Activated naive CD8-positive, alpha-beta T cell treated with anti-CD3 and anti-CD28 coated beads for 36 hours (primary cell): ENCODE results near the gene CSK. TPM values are rescaled to one million over a fixed set of nuclear protein-coding genes. Genes with fewer than 3 reads are reported as not detected.

Experiments used
- DNase-seq: peaks from one replicate; pipeline ENCODE4 v3.0.0; 2021
- H3K27ac Mint-ChIP-seq: one replicate; pipeline ENCODE4 v1.8.0; 2022; ENCODE audit warnings: mild to moderate bottlenecking, moderate library complexity, mixed read lengths
- H3K27me3 Mint-ChIP-seq: one replicate; pipeline ENCODE4 v1.8.0; 2022; ENCODE audit warnings: mild to moderate bottlenecking, mixed read lengths
- H3K36me3 Mint-ChIP-seq: one replicate; pipeline ENCODE4 v1.8.0; 2021; ENCODE audit warnings: mild to moderate bottlenecking, mixed read lengths
- H3K4me1 Mint-ChIP-seq: one replicate; pipeline ENCODE4 v1.8.0; 2021; ENCODE audit warnings: mixed read lengths
- H3K4me3 Mint-ChIP-seq: one replicate; pipeline ENCODE4 v1.8.0; 2022; ENCODE audit warnings: mild to moderate bottlenecking, moderate library complexity, mixed read lengths
- H3K9me3 Mint-ChIP-seq: one replicate; pipeline ENCODE4 v1.8.0; 2022; ENCODE audit warnings: mixed read lengths
- total RNA-seq, 2 experiments: library from RNA; stranded (reverse); gene quantifications; one replicate each; pipeline ENCODE4 v1.2.3, GENCODE V29; 2021

The CSK gene
- total RNA-seq, 2 experiments from 2014 or later: 308 to 310 TPM

DNA sequence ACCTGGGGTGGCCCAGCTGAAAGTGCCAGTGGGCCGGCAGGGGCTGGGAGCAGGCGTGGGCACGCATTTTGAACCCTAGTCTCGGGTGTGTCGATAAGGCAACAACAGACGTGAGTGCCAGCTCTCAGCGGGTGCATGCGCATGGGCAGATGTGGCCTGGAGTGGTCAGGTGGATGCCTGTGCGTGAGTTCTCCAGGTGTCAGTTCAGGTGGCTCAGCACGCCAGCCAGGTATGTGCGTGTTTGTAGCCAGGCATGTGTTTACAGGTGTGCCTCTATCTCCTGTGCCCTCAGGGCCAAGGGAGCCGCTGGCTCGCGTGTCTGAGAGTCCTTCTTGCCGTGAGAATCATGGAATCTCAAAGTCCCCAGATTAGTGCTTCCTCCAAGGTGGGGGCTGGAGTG is 18.5 kb upstream of the CSK start:
- DNase-seq: no peak
- Mint-ChIP-seq H3K4me1 (peaks cover 16% of the 10 kb centered on the region), H3K9me3 (no peaks in the 10 kb centered on the region), H3K4me3 (no peak overlapping the region), H3K36me3 (no peaks in the 10 kb centered on the region), H3K27ac (no peak overlapping the region), H3K27me3 (peaks cover 4% of the 10 kb centered on the region)

- H3K4me1 Mint-ChIP-seq: peaks cover 22% of the 10 kb centered on the region
- H3K27ac Mint-ChIP-seq: no peak overlapping the region
- no peaks in the 10 kb centered on the region for H3K27me3 Mint-ChIP-seq
- no peaks in the 10 kb centered on the region for H3K36me3 Mint-ChIP-seq
- no peak for DNase-seq
- no peak overlapping the region for H3K4me3 Mint-ChIP-seq
- no peaks in the 10 kb centered on the region for H3K9me3 Mint-ChIP-seq
Measured at GRCh38 chr15:74767167-74768098, 14.4 kb upstream of the CSK start.

- H3K36me3 Mint-ChIP-seq: no peaks in the 10 kb centered on the region
- peaks cover 18% of the 10 kb centered on the region for H3K4me1 Mint-ChIP-seq
- H3K9me3 Mint-ChIP-seq: no peaks in the 10 kb centered on the region
- no peak for DNase-seq
- H3K4me3 Mint-ChIP-seq: peak overlapping the region; percentile 47
- H3K27ac Mint-ChIP-seq: peak overlapping the region; percentile 59
- H3K27me3 Mint-ChIP-seq: no peaks in the 10 kb centered on the region
Measured at GRCh38 chr15:74768099-74768770, 13.6 kb upstream of the CSK start.

- Mint-ChIP-seq H3K4me1 (peaks cover 24% of the 10 kb centered on the region), H3K27ac (peak overlapping the region; percentile 59), H3K9me3 (no peaks in the 10 kb centered on the region), H3K4me3 (peak overlapping the region; percentile 47), H3K36me3 (no peaks in the 10 kb centered on the region), H3K27me3 (no peaks in the 10 kb centered on the region)
- DNase-seq: peak; percentile 66
Measured at GRCh38 chr15:74768771-74769342, 13.0 kb upstream of the CSK start.

DNA sequence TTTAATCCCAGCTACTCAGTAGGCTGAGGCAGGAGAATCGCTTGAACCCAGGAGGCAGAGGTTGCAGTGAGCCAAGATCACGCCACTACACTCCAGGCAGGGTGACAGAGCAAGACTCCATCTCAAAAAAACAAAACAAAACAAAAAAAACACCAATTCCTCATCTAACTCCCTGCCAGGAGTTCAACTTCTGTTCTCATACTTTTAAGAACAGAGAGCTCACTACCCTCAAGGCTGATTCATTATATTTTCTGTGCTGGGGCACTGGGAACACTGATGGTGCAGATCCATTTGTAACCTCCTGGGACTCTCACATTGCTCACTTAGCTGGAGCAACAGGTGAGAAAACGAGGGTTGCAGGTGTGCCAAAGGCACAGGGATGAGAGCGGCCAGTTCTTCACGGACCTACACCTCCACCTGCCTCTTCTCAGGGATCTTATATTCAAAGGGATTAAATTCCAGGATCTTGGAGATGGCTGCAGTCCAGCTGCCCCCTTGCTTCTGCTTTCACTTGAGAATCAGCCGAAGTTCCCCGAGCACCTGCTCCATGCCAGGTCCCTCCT is 12.3 kb upstream of the CSK start:
- no peaks in the 10 kb centered on the region for H3K27me3 Mint-ChIP-seq
- no peak for DNase-seq
- H3K36me3 Mint-ChIP-seq: no peaks in the 10 kb centered on the region
- H3K4me3 Mint-ChIP-seq: no peak overlapping the region
- H3K27ac Mint-ChIP-seq: no peak overlapping the region
- no peaks in the 10 kb centered on the region for H3K9me3 Mint-ChIP-seq
- peaks cover 29% of the 10 kb centered on the region for H3K4me1 Mint-ChIP-seq

- Mint-ChIP-seq H3K4me1 (peaks cover 33% of the 10 kb centered on the region), H3K27me3 (no peaks in the 10 kb centered on the region), H3K36me3 (no peaks in the 10 kb centered on the region), H3K9me3 (no peaks in the 10 kb centered on the region), H3K27ac (no peak overlapping the region), H3K4me3 (no peak overlapping the region)
- no peak for DNase-seq
Measured at GRCh38 chr15:74770211-74770903, 11.5 kb upstream of the CSK start.

GRCh38 chr15:74773329-74773728 is 8.6 kb upstream of the CSK start:
- no peak overlapping the region for H3K27ac Mint-ChIP-seq
- DNase-seq: no peak
- H3K27me3 Mint-ChIP-seq: no peaks in the 10 kb centered on the region
- peaks cover 6% of the 10 kb centered on the region for H3K36me3 Mint-ChIP-seq
- no peaks in the 10 kb centered on the region for H3K9me3 Mint-ChIP-seq
- H3K4me1 Mint-ChIP-seq: peaks cover 58% of the 10 kb centered on the region
- no peak overlapping the region for H3K4me3 Mint-ChIP-seq

DNA sequence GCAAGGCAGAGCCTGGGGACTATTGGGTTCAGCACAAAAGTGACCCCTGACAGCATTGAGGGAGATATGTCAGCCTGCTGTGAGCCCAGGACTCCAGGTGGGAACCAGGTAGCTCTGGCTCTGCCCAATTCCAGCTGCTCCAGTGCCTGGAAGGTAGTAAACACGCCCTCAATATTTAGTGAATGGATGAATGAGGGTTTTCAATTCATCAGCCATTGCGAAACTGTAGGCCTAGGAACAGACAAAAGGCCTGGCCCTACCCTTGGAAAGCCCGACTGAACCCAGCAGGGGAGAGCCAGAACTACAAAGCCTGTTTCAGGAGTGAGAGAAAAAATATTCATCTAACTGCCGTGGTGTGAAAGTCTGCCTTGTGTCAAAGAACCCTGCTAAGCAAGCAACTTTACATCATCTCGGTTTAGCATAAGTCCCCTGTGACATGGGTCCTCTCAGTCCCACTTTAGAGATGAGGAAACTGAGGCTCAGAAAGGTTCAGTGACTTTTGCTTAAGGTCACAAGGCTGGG is 8.1 kb upstream of the CSK start:
- Mint-ChIP-seq H3K4me1 (peaks cover 60% of the 10 kb centered on the region), H3K36me3 (peaks cover 10% of the 10 kb centered on the region), H3K4me3 (no peak overlapping the region), H3K9me3 (no peaks in the 10 kb centered on the region), H3K27ac (peak overlapping the region; percentile 34), H3K27me3 (no peaks in the 10 kb centered on the region)
- DNase-seq: no peak

- Mint-ChIP-seq H3K4me3 (no peak overlapping the region), H3K36me3 (peaks cover 15% of the 10 kb centered on the region), H3K27me3 (no peaks in the 10 kb centered on the region), H3K4me1 (peaks cover 73% of the 10 kb centered on the region), H3K9me3 (peaks cover 1% of the 10 kb centered on the region), H3K27ac (peak overlapping the region; percentile 26)
- DNase-seq: no peak
Measured at GRCh38 chr15:74775132-74775562, 6.7 kb upstream of the CSK start.

GRCh38 chr15:74775894-74776293 is 6.0 kb upstream of the CSK start:
- H3K4me1 Mint-ChIP-seq: peaks cover 76% of the 10 kb centered on the region
- H3K9me3 Mint-ChIP-seq: peaks cover 1% of the 10 kb centered on the region
- H3K27me3 Mint-ChIP-seq: no peaks in the 10 kb centered on the region
- no peak overlapping the region for H3K4me3 Mint-ChIP-seq
- peaks cover 17% of the 10 kb centered on the region for H3K36me3 Mint-ChIP-seq
- peak overlapping the region; percentile 96 for H3K27ac Mint-ChIP-seq
- DNase-seq: no peak

- Mint-ChIP-seq H3K4me3 (peak overlapping the region; percentile 79), H3K36me3 (peaks cover 20% of the 10 kb centered on the region), H3K9me3 (peaks cover 1% of the 10 kb centered on the region), H3K27ac (peak overlapping the region; percentile 96), H3K4me1 (peaks cover 73% of the 10 kb centered on the region), H3K27me3 (no peaks in the 10 kb centered on the region)
- peak; percentile 63 for DNase-seq
Measured at GRCh38 chr15:74776821-74777768, 4.8 kb upstream of the CSK start.

- Mint-ChIP-seq H3K4me1 (peaks cover 71% of the 10 kb centered on the region), H3K27ac (peak overlapping the region; percentile 96), H3K36me3 (peaks cover 25% of the 10 kb centered on the region), H3K9me3 (peaks cover 1% of the 10 kb centered on the region), H3K27me3 (no peaks in the 10 kb centered on the region), H3K4me3 (peak overlapping the region; percentile 79)
- no peak for DNase-seq
Measured at GRCh38 chr15:74777769-74778598, 3.9 kb upstream of the CSK start.

DNA sequence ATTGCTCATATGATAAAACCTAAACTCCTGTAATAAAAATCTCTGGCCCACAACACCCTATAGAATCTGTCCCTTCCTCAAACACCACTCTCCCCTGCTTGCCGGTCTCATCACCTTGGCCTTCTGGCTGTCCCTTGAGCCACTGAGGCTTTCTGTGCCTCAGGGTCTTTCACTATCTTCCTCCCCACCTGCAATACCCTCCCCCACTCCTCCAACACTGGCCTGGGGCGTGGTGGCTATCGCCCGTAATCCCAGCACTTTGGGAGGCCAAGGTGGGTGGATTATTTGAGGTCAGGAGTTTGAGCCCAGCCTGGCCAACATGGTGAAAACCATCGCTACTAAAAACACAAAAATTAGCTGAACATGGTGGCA is 3.3 kb upstream of the CSK start:
- H3K27ac Mint-ChIP-seq: peak overlapping the region; percentile 96

More for the DNA sequence above, 3.3 kb upstream of the CSK start:
- peak overlapping the region; percentile 79 for H3K4me3 Mint-ChIP-seq
- no peak for DNase-seq
- H3K36me3 Mint-ChIP-seq: peaks cover 31% of the 10 kb centered on the region
- no peaks in the 10 kb centered on the region for H3K27me3 Mint-ChIP-seq
- peaks cover 67% of the 10 kb centered on the region for H3K4me1 Mint-ChIP-seq
- H3K9me3 Mint-ChIP-seq: peaks cover 1% of the 10 kb centered on the region
